ENCODE measurements around the gene TFEC.
"Not testable (repeated sequence)": the region's sequence is repeated elsewhere in the genome, so short reads cannot be mapped to it uniquely, and the experiment has no call there.

TFEC gene

GRCh38 chr7:115987486-115987885, 43.1 kb downstream of the TFEC start:
- no peak for DNase-seq

DNA sequence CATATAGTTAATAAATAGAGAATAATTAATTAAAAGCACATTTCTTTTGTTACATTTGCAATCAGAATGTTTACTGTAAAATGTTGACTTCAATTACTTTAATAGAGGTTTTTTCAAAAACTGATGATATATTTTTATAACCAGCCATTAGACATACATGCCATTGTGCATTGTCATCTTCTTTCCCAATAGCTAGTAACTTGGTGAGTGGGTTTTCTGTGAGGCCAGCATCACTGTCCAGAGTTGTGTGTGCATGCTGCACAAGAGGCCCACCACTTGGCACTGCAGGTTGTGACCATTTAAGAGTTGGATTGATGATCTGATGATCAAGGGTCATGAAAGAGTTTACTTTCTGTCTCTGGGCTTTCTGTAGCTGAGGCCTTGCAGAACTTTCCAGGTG, 46.5 kb downstream of the TFEC start:
- no peak for DNase-seq

- DNase-seq, result no peak
These were observed 50.4 kb downstream of the TFEC start for GRCh38 chr7:115980159-115980558.

DNA sequence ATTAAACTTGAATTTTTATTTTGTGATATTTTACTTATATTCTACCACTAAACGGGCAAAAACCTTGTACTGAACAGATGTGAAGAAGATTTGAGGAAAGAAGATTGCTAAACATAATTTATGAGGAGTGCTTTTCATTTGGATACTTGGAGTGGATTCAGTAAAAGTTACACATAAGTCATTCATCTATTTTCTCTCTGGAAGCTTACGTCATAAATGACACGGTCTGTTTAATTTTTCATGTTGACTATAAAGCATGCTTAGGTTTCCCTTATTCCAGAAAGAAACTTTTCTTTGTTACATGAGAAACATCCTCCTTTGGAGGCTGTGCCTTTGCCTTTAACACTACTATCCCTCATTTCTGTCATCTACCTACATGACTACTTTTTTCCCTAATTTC, 53.9 kb downstream of the TFEC start:
- DNase-seq, result no peak

- no peak for DNase-seq
These were observed 54.8 kb downstream of the TFEC start for GRCh38 chr7:115975766-115976165.

- no peak for DNase-seq
These were observed 57.2 kb downstream of the TFEC start for GRCh38 chr7:115973406-115973805.

- DNase-seq, result no peak
These were observed 59.1 kb downstream of the TFEC start for GRCh38 chr7:115971506-115971905.

GRCh38 chr7:115968596-115968995, 62.0 kb downstream of the TFEC start:
- no peak for DNase-seq

DNA sequence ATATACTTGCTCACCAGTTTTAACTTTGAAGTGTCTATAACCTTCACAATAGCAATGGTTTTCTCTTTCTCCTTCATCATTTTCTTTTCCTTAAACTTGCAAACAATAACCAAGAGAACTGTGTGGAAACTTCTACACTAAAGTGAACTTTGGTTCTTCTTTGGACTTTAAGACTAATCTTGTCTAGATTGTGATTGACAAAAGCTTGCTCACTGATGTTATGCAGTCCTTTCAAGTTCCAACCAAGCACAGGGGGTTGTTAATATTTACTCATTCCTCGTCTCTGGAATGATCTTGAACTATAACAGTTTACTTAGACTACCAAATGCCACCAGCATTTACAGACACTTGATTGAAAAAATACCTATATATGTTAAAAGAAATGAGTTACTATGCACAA, 62.4 kb downstream of the TFEC start:
- DNase-seq, result no peak

- DNase-seq, result no peak
These were observed 64.6 kb downstream of the TFEC start for GRCh38 chr7:115965796-115966475.

DNA sequence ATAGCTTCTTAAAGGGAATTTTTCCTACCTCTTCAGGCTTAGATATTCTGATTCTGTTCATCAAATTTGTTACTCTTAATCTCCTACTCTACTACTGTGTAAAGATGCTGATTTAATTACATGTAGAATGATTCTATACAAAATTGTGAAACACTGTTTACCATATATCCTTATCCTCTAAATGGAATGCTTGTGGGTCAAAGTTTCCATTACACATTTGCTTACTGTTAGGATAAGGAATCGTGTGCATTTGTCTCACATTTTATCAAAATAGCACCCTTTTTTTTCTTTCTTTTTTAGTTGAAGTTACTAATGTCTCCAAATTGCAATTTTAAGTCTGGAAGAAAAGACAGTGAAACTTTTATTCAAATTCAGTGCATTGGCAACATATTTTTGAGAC, 65.3 kb downstream of the TFEC start:
- DNase-seq, result no peak

GRCh38 chr7:115964799-115965198, 65.8 kb downstream of the TFEC start:
- DNase-seq, result no peak

GRCh38 chr7:115962340-115962739, 68.2 kb downstream of the TFEC start:
- no peak for DNase-seq

- no peak for DNase-seq
These were observed 76.8 kb downstream of the TFEC start for GRCh38 chr7:115953592-115954255.

GRCh38 chr7:115952832-115953231, 77.7 kb downstream of the TFEC start:
- DNase-seq, result no peak

GRCh38 chr7:115951547-115951946, 79.0 kb downstream of the TFEC start:
- DNase-seq, result no peak

GRCh38 chr7:115941703-115942268, 88.8 kb downstream of the TFEC start:
- DNase-seq, result no peak

DNA sequence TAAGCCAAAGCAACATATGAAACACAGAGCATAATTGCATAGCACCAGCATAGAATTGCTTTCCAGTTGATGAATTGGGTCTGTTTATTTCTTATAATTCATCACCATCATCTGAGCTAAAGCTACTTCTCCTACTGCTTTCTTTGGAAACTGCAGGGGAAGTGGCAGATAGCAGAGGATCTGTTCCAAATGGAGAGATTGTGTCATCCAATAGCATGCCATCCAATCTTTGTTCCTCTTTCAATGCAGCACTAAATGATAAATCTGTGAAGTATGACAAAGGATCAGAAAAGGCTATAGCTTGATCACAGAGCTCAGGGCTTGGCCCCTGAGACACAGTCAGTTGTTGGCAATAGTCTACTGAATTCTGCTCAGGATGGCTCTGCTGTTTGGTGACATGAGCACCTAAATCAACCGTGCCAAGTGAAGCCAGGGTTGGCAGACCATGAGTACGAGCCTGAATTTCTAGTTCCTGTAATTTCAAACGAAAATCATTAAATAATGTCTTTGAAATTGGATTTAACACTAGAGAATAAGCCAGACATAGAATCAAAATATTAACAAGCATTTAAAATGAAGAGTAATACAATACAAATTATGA, 90.0 kb downstream of the TFEC start:
- no peak for DNase-seq

- DNase-seq, result no peak
These were observed 92.6 kb downstream of the TFEC start for GRCh38 chr7:115937960-115938359.

GRCh38 chr7:115933471-115933870, 97.1 kb downstream of the TFEC start:
- DNase-seq, result no peak

DNA sequence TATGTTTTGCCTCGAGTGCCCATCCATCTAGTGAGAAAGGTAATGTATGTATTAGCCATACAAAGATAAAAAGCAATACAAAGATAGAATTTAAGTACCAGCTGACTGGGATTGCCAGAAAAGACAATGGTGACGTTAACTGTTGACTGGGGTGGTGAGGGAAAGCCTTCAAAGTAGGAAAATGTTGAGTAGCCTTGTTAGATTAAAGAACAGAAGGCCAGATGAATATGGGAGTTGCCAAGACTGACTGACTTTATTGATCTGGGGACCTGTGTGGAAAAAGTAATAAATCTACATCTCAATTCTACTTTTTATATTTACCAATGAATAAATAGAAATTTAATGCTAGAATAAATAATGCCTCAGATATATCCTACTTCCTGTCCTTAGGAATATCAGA, 97.7 kb downstream of the TFEC start:
- DNase-seq, result no peak

- DNase-seq, result not testable (repeated sequence)
These were observed 100.4 kb downstream of the TFEC start for GRCh38 chr7:115930184-115930583.

DNA sequence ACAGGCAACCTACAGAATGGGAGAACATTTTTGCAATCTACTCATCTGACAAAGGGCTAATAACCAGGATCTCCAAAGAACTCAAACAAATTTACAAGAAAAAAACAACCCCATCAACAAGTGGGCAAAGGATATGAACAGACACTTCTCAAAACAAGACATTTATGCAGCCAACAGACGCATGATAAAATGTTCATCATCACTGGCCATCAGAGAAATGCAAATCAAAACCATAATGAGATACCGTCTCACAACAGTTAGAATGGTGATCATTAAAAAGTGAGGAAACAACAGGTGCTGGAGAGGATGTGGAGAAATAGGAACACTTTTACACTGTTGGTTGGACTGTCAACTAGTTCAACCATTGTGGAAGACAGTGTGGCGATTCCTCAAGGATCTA, 100.8 kb downstream of the TFEC start:
- DNase-seq, result not testable (repeated sequence)

GRCh38 chr7:115924411-115924810, 106.2 kb downstream of the TFEC start:
- DNase-seq, result no peak

Data from stimulated activated naive CD4-positive, alpha-beta T cell (primary cell).